ENCODE measurements around the gene MPHOSPH6.

GRCh38 chr16:82219298-82219697 lies 49.3 kb upstream of the MPHOSPH6 start:
- no peak for TF ChIP-seq POLR2A (IDR thresholded peaks at IDR 0.05)
- no peak for TF ChIP-seq CTCF (IDR thresholded peaks at IDR 0.05)
- no peak for TF ChIP-seq POLR2AphosphoS5 (IDR thresholded peaks at IDR 0.05)
